ENCODE measurements around the gene DOCK6.
"Not testable (repeated sequence)": the region's sequence is repeated elsewhere in the genome, so short reads cannot be mapped to it uniquely, and the experiment has no call there.

The DOCK6 gene

DNA sequence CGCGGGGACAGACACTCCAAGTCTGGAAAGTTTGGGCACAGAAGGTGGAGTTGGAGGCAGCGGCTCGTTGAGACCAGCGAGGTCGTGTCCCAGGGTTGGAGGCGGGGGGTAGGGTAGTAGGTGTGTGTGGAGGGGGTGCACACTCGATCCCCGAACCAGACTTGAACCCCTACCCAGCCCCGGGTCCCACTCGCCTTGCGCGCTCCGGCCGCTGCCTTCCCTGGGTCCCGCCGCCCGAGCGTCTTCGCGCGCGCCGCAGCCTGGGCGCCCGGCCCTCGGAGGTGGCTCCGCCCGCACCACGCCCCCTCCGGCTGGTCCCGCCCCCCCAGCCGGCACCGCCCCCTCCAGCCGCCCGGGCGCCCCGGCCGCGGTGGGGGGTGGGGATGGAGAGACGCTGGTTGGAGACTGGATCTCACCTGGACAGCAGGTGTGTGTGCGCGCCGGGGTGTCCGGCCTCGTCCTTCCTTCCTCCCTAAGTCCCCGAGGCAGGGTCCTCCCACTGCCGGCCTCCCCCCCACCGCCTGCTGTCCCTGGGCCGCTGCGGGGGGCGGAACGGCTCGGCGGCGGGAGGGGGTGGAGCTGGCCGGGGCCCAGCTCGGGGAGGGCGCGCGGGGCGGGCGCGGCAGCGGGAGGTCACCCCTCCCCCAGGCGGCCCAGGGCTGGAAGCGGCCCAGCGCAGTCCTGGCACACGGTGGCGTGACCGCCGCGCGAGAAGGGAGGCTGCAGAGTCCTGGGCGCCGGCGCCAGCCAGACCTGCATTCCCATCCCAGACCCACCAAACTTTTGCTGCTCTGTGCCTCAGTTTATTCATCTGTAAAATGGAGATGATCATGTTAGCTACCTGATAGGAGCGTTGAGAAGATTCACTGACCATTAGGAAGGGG lies 64.8 kb downstream of the DOCK6 start, which contains the start of gene KANK2:
KANK2 (minus strand) TSS at position 255 of the 884 bp plus-strand sequence. CDS start 3,034 bp downstream, outside the sequence.
- DNase-seq (ENCODE audit: low spot score): peak; percentile 81

DNA sequence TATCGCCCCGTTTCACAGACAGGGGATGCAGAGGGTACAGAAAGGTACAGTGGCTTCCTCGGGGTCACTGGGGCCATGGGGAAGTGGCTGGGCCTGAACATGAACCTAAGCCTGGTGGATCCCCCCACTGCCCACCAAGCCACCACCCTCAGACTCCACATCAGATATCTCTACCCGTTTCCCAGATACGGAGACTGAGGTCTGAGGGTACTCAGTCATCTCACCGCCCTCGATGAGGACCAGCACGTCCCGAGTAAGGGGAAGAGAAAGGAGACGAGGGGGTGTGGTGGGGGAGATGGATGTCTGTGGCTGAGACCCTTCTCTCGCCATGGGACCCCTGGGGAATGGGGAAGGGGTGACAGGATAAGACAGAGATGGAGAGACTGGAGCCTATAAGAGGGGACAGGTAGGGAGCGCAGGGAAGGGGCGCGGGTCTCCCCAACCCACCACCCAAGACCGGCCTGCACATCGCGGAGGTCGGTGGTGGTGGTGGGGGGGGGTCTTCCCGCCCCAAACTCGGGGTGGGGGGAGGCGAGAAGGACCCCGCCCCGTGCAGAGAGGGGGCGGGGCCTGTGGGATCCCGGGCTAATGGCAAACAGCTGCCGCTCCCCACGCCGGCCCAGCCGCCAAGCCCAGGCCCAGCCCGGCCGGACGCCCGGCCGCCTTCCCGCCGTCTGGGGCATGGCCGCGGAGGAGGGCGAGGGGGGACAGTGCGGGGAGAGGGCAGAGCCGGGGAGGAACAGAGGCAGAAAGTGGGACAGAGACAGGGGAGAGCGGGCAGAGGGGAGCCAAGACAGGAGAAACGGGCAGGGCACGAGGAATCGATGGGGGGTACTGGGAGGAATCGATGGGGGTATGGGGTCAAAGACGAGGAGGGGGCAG lies 65.7 kb downstream of the DOCK6 start:
- DNase-seq (ENCODE audit: low spot score): no peak

DNA sequence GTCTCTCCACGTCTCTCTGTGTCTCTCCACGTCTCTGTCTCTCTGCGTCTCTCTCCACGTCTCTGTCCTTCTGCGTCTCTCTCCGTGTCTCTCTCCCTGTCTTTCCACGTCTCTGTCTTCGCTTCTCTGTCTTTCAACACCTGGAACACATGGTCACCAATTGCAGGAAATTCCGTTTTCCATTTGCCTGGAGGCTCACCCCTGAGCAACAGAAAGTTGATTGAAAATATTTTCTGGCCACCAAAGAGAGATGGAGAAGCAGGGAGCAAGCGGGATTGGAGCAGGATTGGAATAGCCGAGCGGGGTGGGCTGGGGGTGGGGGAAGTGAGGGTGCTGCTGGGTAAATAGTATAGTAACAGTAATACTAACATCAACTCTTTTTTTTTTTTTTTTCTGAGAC lies 66.6 kb downstream of the DOCK6 start:
- no peak for DNase-seq (ENCODE audit: low spot score)

DNA sequence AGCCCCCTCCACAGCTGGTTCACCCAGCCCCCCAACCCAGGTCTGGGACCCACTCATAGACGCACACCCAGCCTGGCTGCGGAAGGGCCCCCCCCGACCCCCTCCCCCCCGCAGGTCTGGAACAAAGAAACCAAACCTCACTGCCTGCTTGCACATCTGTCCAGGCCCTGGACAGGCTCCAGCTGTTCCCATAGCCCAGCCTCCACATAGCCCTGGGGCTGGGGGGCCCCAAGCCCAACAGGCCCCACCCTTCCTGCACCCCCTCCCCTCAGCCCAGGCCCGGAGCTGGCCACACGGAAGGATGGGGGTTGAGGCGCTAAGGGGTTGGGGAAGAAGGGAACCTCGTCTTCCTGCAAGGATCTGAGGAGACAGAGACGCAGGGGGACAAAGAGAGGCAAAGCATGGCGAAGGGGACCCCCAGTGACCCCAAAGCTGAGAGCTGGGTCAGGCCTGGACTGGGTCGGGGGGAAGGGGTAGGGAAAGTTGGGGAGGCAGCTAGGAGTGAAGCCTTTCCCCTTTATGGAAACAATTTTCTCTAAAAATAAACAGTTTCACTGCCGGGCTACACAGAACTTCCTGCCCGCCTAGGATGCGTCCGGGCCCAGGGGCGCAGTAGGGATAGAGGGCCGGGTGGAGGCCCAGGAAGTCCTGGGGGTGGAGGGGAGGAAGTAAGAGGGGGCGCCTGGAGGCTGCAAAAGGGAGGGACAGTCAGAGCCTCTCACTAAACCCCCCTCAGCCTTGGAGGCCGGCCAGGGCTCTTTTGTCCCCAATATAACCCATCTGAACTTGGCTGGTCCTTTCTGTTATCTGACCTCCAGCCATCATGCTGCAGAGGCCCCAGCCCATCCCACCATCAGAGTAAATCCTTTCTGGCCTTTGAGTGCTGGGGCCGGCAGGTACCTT lies 67.4 kb downstream of the DOCK6 start:
- no peak for DNase-seq (ENCODE audit: low spot score)

DNA sequence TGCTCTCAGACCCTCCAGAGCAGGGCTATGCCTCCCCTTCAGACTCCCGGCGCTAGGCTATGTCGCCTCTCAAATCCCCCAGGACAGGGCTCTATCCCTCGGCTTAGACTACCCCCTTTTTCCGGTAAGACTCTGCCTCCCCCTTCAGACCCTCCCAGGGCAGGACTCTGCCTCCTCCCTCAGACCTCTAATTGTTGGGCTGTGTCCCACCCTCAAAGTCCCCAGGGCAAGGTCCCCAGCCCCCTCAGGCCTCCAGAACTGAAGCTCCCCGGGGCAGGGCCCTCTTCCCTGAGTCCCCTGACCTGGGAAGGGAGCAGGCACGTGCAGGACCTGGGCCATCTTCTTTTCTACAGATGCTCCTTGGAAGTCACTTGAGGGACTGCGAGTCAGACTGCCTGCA lies 68.2 kb downstream of the DOCK6 start:
- no peak for DNase-seq (ENCODE audit: low spot score)

DNA sequence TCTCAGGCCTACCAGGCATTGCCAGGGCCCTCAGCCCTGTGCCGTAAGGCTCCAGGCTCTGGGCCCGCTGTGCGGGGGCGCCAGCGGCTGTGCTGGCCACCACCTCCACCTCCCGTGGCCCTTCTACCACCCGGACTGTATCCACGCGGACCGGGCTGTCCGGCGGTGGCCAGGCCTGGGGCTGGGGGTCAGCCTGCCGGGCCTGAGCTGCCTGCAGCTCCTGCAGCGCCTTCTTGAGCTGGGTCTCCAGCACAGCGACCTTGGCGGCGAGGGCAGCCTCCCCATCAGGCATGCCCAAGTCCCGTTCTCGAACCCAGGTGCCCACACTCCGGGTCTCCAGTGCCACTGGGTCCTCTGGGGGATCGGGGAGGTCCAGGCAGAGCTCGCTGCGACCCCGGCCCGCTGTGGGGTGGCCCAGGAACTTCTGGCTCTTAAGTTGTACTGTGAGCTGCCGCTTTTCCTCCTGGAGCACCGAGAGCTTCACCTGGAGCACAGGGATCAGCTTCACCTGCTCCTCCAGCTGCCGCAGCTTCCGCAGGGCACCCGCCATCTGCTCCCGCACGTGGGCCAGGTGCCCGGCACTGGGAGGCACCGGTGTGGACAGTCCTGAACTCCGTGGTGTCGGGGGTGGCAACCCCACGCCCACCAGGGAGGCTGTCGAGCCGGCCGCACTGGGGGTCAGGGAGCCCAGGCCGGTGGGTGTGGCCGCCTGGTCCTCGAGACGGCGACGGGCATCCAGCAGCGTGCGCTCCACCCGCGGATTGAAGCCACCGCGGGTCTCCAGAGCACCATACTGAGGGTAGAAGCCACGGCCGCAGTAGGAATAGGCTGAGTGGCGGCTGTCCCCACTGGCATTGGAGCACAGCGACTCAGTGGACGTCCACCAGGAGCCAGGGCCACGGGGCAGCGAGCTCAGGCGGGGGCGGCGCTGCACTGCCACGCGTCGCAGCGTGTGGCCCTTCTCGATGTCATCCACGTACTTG lies 69.1 kb downstream of the DOCK6 start:
- DNase-seq (ENCODE audit: low spot score): no peak

DNA sequence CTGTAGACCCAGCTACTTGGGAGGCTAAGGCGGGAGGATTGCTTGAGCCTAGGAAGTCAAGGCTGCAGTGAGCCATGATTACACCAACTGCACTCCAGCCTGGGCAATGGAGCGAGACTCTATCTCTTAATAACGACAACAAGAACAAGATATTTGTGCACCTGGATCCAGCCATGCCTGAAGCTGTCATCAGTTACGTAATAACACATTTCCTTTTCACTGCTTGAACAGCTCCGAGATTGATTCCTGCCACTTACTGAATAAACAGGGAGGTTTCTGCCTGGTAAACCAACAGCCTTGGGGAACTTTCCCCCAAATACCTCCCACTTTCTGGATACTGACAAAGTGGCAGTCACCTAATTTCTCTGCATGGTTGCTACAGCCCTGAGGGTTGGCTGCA lies 70.4 kb downstream of the DOCK6 start:
- DNase-seq (ENCODE audit: low spot score): no peak

DNA sequence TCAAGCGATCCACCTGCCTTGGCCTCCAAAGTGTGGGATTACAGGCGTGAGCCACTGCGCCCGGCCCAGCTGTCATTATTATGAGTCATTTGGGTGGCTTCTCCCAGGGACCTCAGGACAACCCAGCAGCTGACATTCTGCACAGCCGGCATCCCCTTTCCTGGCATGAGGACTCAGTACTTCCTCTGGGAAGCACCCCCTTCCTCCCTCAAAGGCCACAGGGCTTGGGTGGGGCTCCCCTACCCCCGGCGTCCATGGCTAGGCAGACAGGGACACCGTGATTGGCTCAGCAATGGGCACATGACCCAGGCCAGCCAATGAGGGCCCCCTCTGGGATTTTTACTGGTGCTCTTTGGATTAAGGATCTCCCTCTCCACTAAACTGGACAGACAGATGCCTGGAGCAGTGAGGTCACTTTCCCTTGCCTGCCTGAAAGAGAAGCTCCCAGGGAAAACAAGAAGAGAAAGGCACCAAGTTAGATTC lies 71.0 kb downstream of the DOCK6 start:
- DNase-seq (ENCODE audit: low spot score): no peak

DNA sequence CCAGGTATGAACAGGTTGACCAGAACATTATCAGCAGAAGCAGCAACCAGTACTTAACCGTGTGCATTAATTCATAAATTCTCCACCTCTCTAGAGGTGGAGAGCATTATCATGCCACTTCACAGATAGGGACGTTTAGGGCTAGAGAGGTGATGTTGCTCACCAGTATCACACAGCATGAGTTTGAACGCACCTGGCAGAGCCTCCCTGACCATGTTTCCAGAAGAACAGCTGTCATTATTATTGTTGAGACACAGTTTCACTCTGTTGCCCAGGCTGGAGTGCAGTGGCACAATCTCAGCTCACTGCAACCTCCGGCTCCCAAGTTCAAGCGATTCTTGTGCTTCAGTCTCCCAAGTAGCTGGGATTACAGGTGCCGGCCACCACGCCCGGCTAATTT lies 71.8 kb downstream of the DOCK6 start:
- DNase-seq (ENCODE audit: low spot score): no peak

DNA sequence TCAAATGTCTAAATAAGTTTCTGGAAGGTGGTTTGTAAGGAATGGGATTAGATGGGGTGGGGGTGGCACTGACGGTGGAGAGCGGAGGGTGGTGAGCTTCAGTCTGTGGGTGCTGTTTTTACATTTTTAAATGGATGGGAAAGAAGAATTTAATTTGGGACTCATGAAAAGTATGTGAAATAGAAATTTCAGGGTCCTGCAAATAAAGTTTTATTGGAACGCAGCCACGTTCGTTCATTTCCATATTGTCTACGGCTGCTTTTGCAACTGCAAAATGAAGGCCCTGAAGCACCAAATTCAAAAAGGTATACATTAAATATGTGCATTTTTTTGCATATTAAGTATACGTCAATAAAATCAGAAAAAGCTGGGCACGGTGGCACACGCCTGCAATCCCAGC lies 74.9 kb downstream of the DOCK6 start:
- no peak for DNase-seq (ENCODE audit: low spot score)

DNA sequence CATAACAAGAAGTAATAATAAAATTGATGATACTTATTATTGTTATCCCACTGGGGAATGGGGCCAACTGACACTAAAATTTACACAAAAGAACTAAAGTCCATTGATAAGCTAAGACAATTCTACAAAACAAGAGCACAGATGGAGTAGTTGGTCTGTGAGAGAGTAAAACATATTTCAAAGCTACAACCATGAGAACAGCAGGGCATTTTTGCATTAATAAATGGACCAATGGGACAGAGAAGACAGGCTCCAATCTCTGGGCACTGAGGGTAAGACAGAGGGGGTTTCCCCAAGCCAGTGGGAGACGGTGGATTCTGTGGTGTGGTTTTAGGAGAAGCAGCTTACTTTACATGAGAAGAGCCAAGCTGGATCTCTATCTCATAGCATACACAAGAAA lies 79.3 kb downstream of the DOCK6 start:
- DNase-seq (ENCODE audit: low spot score): no peak

DNA sequence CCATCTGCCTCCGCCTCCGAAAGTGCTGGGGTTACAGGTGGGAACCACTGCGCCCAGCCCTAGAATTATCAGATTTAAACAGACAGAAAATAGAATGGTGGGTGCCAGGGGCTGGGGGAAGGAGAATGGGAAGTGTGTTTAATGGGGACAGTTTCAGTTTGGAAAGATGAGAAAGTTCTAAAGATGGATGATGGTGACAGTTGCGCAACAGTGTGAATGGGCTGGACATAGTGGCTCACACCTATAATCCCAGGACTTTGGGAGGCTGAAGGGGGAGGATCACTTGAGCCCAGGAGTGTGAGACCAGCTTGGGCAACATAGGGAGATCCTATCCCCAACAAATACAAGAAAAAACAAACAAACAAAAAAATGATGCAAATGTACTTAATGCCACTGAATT lies 80.8 kb downstream of the DOCK6 start:
- no peak for DNase-seq (ENCODE audit: low spot score)

DNA sequence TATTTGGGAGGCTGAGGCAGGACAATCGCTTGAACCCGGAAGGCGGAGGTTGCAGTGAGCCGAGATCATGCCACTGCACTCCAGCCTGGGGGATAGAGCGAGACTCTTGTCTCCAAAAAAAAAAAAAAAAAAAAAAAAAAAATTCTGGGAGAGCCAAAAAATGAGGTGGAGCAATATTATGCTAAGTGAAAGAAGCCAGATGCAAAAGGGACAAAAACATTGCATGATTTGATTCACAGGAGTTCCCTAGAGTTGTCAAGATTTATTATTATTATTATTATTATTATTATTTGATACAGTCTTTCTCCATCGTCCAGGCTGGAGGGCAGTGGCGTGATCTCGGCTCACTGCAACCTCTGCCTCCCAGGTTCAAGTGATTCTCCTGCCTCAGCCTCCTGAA lies 81.3 kb downstream of the DOCK6 start:
- not testable (repeated sequence) for DNase-seq (ENCODE audit: low spot score)

DNA sequence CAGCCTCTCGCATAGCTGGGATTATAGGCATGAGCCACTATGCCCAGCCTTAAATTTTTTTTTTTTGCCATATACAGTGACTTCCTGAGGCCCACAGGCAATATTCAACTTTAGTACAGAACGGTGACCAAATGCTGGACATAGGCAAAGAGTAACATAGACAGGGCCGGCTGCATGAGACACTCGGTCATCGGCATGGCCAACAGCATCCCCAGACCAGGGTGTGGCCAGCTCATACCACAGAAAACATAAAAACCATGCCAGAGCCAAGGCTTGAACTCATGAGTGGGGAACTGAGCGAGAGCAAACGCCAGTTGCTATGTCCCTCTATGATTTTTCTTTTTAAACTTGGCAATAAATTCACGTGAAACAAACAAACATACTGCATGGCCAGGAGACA lies 82.0 kb downstream of the DOCK6 start:
- DNase-seq (ENCODE audit: low spot score): no peak

DNA sequence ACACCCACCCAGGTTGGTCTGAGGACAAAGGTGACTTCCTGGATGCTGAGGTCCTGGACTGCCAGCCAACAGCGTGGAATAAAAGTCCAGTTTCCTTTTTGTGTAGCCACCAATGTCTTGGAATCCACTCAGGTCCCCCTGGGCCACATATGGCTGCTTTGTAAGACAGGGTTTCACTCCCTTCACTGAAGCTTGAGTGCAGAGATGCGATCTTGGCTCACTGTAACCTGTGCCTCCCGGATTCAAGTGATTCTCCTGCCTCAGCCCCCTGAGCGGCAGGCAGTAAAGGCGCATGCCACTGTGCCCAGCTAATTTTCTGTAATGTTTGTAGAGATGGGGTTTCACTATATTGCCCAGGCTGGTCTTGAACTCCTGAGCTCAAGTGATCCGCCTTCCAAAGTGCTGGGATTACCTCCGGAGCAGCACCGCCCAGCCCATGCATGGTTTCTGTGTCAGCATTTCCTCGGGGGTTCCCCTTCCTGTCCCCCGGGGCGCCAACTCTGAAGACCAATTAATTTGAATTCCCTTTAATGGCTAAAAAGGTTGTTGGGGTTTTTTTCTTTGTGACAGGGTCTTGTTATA lies 82.5 kb downstream of the DOCK6 start:
- DNase-seq (ENCODE audit: low spot score): no peak

DNA sequence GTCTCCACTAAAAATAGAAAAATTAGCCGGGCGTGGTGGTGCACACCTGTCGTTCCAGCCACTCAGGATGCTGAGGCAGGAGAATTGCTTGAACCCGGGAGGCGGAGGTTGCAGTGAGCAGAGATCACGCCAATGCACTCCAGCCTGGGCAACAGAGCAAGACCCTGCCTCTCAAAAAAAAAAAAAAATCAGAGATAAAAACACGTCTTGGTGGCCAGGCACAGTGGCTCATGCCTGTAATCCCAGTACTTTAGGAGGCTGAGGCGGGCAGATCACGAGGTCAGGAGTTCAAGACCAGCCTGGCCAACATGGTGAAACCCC lies 83.2 kb downstream of the DOCK6 start:
- not testable (repeated sequence) for DNase-seq (ENCODE audit: low spot score)

DNA sequence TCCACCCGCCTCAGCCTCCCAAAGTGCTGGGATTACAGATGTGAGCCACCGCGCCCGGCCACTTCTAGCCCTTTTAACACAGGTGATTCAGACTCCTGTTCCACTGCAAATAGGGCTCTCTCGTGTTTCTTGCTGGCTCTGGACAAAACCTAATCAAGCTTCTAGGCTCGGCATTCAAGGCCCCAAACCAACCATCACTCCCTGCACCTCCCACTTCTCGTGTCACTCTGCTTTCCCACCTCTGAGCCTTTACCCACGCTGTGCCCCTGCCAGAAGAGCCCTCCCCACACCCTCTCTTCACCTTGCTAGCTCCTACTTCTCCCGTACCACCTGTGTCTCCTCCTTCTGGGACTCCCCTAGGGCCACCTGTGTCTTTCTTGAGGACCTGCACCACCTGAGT lies 84.7 kb downstream of the DOCK6 start:
- no peak for DNase-seq (ENCODE audit: low spot score)

DNA sequence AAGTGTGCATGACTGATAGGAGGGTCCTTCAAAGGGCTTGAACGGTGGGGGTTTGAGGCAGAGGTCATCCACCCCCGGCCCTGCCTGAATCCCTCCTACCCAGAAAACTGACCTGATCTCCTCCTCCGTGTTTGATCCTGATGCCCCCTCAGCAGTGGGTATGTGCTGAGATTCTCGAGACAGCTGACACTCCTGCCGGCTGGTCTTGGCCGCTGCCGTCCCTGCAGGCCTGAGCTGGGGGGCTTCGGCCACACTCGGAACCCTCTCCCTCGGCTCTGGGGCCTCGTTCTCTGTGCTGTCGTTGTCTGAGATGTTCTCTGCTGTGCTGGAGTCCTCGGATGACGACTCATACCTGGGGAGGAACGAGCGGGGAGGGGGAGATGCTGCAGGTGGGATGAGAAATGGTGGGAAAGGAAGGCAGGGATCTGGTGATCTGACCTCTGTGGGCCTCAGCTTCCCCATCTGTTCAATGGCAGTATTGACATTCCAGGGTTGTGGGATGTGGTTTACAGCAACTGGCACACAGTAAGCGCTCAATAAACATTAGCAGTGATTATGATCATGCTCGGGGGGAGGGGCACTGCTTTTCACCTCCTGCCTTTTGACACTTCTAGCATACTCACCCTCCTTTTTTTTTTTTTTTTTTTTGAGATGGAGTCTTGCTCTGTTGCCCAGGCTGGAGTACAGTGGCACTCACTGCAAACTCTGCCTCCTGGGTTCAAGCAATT lies 85.7 kb downstream of the DOCK6 start:
- no peak for DNase-seq (ENCODE audit: low spot score)

DNA sequence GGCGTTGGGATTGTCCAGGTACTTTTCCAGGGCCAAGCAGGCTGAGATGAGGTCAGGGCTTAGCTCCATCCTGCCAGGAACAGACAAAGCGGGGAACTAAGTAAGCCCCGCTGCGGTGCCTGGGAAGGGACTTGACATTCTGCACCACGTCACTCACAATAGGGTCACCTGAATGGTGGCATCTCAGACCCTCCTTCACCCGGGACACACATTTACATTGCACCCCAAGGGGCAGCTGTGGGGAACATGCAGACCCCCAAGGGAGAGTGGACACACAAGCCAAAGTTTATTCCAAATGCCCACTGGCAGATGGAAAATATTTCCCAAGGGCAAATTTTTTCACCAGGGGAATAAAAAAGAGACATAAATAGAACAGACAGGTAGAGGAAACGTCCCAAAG lies 86.4 kb downstream of the DOCK6 start:
- no peak for DNase-seq (ENCODE audit: low spot score)

DNA sequence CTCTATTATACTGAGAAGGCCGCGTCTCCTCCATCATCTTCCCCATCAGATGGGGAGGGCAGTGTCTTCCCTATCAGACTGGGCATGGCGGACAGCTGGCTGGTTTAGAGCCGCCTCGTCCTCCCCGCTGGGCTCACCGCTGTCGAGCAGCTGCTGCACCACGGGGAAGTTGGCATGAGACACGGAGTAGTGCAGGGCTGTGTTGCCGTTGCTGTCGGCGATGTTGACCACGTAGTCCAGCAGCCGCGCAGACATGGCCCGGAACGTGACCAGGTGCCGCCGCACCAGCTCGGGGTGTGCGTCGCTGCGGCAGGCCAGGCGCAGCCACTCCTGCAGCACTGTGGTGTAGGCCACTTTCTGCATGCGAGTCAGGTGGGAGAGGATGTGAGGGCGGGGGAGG lies 88.0 kb downstream of the DOCK6 start:
- no peak for DNase-seq (ENCODE audit: low spot score)
